SJSA1 (cell line): ENCODE data around the gene ATOSA. TPM values are rescaled to one million over a fixed set of nuclear protein-coding genes. Genes with fewer than 3 reads are reported as not detected.

Experiments used
- total RNA-seq: library from RNA; depleted of rRNA; stranded (reverse); fragments of >200 nt; shearing (Covaris generic); gene quantifications from 2 replicates; pipeline ENCODE4 v1.2.3, GENCODE V29; 2014; rRNA removed

Gene ATOSA
- total RNA-seq, 1 experiment from 2014 or later, result 4.0 TPM

Other genes starting within 250 kb of the ATOSA start
- gene MYO5A, start 150.5 kb downstream of the ATOSA start, total RNA-seq, result 23.2 and 36.3 TPM in 2 replicates
- gene ARPP19, start 110.4 kb downstream of the ATOSA start, total RNA-seq, result 159 and 164 TPM in 2 replicates
- not detected in 2 replicates for gene ONECUT1, start 110.9 kb upstream of the ATOSA start, total RNA-seq